Effector CD8-positive, alpha-beta T cell (primary cell): Measurements from ENCODE around the gene C2CD4C.
"Not testable (repeated sequence)": the region's sequence is repeated elsewhere in the genome, so short reads cannot be mapped to it uniquely, and the experiment has no call there.

Source experiments
- DNase-seq: peaks from one replicate; lab custom pipeline; 2025; lab: John Stamatoyannopoulos, UW

The C2CD4C gene

DNA sequence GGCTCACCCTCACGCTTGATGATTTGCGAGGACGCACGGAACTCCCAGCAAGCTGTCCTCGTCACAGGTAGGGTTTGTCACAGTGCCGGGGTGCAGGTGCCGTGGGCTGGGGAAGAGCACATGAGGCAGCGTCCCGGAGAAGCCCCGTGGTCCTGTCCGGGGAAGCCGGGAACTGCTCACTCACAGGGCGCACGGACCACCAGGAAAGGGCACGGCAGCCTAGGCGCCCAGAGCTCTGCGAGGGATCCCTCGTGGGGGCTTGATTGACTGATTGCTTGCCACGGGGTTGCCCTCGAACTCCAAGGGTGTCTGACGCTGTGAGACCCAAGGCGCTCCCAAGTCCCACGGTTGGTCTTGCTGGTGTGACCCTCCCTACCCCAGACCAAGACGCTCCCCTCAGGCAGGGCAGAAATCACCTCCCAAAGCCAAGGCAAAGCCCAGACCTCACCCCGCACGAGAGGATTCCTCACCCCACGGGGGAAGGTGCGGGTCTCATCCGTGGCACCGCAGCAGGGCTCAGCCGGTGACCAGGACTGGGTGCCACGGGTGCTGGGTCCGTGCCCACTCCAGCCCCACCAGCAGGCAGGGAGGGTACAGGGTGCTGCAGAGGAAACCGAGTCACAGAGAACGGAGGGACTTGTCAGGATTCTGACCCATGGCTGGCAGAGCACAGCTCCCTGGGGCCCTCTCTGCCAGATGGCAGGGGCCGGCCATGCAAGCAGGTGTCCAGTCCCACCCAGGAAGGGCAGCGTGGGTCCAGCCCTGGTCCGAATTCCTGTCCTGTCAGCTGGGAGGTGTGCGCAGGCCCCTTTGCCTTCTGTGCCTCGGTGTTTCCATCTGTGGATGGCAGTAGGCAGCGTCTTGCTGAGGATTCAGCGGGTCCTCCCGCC is 7.7 kb downstream of the C2CD4C start:
- DNase-seq, result no peak

GRCh38 chr19:399370-399769 is 9.6 kb downstream of the C2CD4C start:
- DNase-seq, result no peak

- no peak for DNase-seq
Measured at GRCh38 chr19:398719-399118, 10.2 kb downstream of the C2CD4C start.

DNA sequence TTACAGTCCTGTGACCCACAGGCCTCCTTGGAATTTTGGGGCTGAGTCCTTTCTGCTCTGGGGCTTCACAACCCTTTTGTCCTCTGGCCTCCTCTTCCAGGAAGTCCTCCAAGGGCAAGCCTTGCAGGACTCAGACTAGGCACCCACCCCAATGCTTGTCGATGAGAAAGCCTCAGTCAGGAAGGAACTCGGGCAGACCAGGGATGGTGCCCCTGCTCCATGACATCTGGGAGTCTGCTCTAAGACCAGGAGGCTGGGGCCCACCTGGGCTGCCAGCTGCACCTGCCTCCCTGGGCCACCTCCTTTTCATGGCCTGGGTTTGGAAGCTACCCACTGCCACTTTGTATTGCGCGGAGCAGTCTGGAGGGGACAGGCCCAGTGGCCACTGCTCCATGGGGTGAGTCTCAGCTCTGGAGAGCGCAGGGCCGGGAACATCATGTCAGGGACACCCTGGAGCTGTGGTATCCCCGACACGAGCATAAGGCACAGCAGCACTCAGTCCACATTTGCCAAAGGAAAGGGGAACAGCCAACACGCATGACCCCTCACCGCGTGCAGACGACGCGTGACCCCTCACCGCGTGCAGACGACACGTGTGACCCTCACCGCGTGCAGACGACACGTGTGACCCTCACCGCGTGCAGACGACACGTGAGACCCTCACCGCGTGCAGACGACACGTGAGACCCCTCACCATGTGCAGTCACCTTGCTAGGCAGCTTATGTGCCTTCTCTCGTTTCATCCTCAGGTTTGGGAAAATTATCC is 10.8 kb downstream of the C2CD4C start:
- DNase-seq, result no peak

GRCh38 chr19:397321-397720 is 11.6 kb downstream of the C2CD4C start:
- DNase-seq, result no peak

DNA sequence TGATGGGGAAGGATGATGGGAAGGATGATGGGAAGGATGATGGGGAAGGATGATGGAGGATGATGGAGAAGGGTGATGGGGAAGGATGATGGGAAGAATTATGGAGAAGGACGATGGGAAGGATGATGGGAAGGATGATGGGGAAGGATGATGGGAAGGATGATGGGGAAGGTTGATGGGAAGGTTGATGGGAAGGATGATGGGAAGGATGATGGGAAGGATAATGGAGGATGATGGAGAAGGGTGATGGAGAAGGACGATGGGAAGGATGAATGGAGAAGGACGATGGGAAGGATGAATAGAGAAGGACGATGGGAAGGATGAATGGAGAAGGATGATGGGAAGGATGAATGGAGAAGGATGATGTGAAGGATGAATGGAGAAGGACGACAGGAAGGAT is 13.5 kb downstream of the C2CD4C start:
- DNase-seq, result no peak

DNA sequence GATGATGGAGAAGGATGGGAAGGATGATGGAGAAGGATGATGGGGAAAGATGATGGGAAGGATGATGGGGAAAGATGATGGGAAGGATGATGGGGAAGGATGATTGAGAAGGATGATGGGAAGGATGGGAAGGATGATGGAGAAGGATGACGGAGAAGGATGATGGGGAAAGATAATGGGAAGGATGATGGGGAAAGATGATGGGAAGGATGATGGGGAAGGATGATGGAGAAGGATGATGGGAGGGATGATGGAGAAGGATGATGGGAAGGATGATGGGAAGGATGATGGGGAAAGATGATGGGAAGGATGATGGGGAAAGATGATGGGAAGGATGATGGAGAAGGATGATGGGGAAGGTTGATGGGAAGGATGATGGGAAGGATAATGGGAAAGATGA is 14.1 kb downstream of the C2CD4C start:
- not testable (repeated sequence) for DNase-seq

DNA sequence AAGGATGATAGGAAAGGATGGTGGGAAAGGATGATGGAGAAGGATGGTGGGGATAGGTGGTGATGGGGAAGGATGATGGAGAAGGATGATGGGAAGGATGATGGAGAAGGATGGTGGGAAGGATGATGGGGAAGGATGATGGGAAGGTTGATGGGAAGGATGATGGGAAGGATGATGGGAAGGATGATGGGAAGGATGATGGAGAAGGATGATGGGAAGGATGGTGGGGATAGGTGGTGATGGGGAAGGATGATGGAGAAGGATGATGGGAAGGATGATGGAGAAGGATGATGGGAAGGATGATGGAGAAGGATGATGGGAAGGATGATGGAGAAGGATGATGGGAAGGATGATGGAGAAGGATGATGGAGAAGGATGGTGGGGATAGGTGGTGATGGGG is 15.4 kb downstream of the C2CD4C start:
- not testable (repeated sequence) for DNase-seq

DNA sequence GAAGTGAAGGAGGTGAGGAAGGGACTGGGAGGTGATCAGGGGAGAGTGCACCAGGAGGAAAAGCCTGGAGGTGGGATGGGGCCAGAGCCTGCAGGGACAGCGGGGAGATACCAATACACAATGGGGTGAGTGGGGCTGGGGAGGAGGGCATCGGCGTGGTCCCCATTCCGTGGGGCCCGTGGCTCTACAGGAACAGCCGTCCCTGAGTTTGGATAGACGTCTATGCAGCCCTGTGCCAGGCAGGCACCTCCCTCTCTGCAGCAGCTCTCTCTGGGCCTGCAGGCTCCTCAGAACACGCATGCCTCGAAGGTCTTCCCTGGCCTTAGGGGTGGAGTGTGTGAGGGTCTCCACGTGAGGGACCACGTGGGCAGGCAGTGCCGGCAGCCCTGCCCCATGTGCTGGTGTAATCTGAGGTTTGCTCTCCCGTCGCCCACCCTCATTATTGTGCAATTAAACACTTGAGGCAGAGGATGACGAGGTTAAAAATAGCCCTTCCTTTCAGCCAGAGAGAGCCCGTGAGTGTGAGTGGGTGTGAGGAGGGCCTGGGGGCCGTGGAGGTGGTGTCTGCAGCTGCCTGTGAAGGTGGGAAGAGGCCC is 16.5 kb downstream of the C2CD4C start:
- no peak for DNase-seq

DNA sequence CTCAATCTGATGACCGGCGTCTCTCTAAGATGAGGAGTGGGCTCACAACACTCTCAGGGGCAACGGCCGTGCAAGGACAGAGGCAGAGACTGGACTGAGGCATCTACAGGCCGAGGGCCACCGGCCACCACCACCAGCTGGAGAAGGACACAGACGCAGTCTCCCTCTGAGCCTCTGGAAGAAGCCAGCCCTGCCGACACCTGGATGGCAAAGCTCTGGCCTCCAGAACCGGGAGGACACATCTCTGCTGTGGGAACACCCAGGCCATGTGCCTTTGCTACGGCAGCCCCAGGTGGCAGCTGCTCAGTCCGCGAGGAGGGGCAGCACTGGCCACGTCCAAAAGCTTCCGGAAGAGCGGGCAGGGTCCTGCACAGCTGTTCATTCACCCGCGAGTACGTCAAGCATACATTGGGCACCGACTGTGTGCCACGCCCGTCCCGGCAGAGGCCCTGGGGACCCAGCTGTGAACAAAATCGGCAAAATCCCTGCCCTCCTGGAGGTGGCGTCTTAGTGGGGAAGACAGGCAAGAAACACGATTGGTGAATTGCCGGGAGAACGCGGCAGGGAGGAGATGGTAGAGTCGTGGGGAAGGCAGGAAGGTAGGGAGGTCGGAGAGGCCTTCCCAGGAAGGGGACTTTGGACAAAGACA is 17.1 kb downstream of the C2CD4C start:
- DNase-seq, result no peak

- no peak for DNase-seq
Measured at GRCh38 chr19:391207-391557, 17.8 kb downstream of the C2CD4C start.

- no peak for DNase-seq
Measured at GRCh38 chr19:390386-391206, 18.4 kb downstream of the C2CD4C start.

DNA sequence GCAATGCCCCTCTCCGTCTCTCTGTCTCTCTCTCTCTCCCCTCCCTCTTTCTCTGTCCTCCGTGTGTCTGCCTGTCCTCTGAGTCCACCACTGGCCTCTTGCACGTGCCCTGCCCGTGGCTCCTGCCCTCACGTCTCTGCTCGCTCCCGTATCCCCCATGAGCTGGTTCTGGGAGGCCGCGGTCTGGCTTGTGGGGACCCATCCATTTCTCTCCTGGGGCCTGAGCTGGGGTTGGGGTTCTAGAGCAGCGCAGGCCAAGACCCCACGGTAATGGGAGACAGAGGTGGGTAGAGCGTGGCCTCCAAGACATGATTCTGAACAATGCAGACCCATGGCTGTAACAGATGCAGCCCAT is 19.0 kb downstream of the C2CD4C start:
- no peak for DNase-seq

- no peak for DNase-seq
Measured at GRCh38 chr19:389255-389934, 19.6 kb downstream of the C2CD4C start.

DNA sequence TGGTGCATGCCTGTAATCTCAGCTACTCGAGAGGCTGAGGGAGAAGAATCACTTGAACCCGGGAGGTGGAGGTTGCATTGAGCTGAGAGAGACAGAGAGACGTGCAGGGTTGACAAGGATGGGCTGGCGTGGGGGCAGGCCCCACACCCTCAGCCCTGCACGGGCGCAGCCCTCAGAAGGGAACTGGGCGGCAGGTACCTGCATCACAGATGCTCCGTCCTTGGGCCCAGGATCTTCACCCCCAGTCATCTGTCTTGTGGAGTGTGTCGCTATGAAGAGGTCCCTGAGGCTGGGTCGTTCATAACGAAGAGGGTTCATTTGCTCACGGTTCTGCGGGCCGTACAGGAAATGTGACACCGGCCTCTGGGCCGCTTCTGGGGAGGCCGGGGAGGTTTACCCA is 20.3 kb downstream of the C2CD4C start:
- DNase-seq, result no peak

GRCh38 chr19:387777-388176 is 21.2 kb downstream of the C2CD4C start:
- no peak for DNase-seq

DNA sequence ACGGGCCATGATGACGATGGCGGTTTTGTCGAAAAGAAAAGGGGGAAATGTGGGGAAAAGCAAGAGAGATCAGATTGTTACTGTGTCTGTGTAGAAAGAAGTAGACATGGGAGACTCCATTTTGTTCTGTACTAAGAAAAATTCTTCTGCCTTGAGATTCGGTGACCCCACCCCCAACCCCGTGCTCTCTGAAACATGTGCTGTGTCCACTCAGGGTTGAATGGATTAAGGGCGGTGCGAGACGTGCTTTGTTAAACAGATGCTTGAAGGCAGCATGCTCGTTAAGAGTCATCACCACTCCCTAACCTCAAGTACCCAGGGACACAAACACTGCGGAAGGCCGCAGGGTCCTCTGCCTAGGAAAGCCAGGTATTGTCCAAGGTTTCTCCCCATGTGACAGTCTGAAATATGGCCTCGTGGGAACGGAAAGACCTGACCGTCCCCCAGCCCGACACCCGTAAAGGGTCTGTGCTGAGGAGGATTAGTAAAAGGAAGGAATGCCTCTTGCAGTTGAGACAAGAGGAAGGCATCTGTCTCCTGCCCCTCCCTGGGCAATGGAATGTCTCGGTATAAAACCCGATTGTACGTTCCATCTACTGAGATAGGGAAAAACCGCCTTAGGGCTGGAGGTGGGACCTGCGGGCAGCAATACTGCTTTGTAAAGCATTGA is 22.2 kb downstream of the C2CD4C start:
- not testable (repeated sequence) for DNase-seq

- not testable (repeated sequence) for DNase-seq
Measured at GRCh38 chr19:386189-386588, 22.8 kb downstream of the C2CD4C start.

DNA sequence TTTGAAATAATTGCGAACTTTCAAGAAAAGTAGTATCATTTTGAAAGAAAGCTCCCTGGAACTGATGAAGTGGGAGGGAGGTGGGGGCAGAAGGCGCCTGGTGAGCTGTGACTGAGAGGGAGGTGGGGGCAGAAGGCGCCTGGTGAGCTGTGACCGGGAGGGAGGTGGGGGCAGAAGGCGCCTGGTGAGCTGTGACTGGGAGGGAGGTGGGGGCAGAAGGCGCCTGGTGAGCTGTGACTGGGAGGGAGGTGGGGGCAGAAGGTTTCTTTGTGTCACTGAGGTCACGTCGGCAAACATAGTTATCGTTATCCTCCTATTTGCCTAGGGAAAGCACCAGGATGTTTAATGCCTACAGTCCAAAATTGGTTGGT is 24.2 kb downstream of the C2CD4C start:
- no peak for DNase-seq
